GM10248 (cell line): ENCODE data around the gene MUC6.

ENCODE experiments used
- CTCF ChIA-PET: fragments of 300-600 bp; sonication (Branson Sonifier 250); formaldehyde crosslinking; extraction: SDS; loops from one replicate; lab custom pipeline; 2021; ENCODE audit warnings: antibody characterized with exemption; lab: Yijun Ruan, JAX
- POLR2A ChIA-PET: fragments of 350-650 bp; sonication (Branson Sonifier 250); formaldehyde crosslinking; extraction: SDS; loops from one replicate; lab custom pipeline; 2020; ENCODE audit warnings: antibody characterized with exemption; lab: Yijun Ruan, JAX
- DNase-seq: peaks from one replicate; pipeline ENCODE4 v3.0.0; 2012; ENCODE audit errors: extremely low spot score
- CTCF ChIP-seq: IDR thresholded peaks from 2 replicates; pipeline ENCODE4 v1.5.1; 2012; ENCODE audit warnings: mild to moderate bottlenecking, low read depth; ENCODE audit errors: extremely low read depth, missing control alignments, control extremely low read depth

MUC6 gene

GRCh38 chr11:1030556-1030955, 6.0 kb downstream of the MUC6 start:
- TF ChIP-seq CTCF = no peak
- no peak for DNase-seq
- POLR2A ChIA-PET = no interaction called here
- CTCF ChIA-PET = no interaction called here

DNA sequence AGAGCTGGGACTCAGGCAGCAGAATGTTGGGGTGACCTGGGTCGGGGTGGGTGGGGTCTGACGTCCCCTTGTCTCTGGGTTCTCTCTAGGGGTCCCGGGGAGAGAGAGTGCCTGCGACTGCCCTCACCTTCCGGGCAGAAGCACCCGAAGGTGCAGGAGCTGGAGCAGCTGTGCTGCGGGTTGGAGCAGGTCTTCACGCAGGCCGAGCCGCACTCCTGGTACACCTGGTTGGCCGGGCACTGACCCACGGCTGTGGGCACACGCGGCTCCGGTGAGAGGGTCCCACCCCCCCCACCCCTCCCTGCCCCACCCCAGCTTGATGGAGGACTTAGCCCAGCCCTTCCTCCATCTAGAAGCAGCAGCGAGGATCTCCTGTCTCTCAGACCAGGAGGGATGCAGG, 6.4 kb downstream of the MUC6 start:
- TF ChIP-seq CTCF = no peak
- ChIA-PET CTCF (no interaction called here), POLR2A (no interaction called here)
- DNase-seq = no peak

DNA sequence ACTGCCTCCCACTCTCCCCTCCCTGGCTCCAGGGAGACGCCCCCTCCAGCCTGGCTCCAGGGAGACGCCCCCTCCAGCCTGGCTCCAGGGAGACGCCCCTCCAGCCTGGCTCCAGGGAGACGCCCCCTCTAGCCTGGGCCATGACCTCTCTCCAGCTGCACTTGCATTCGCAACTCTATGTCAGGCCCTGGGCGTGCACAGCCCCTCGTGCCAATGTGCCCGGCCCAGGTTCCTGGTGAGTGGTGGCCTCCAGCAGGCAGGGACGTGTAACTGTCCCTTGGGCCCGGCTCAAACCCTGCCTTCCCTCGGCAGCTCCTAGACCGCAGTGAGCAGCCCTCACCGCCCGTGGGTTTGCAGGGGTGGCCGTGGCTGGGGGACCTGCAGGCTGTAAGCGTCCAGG, 6.9 kb downstream of the MUC6 start:
- ChIA-PET POLR2A (no interaction called here), CTCF (no interaction called here)
- TF ChIP-seq CTCF = no peak
- DNase-seq = no peak

- no peak for TF ChIP-seq CTCF
- POLR2A ChIA-PET = no interaction called here
- CTCF ChIA-PET = no interaction called here
- DNase-seq = no peak
Observed at GRCh38 chr11:1029051-1029450, 7.5 kb downstream of the MUC6 start.

DNA sequence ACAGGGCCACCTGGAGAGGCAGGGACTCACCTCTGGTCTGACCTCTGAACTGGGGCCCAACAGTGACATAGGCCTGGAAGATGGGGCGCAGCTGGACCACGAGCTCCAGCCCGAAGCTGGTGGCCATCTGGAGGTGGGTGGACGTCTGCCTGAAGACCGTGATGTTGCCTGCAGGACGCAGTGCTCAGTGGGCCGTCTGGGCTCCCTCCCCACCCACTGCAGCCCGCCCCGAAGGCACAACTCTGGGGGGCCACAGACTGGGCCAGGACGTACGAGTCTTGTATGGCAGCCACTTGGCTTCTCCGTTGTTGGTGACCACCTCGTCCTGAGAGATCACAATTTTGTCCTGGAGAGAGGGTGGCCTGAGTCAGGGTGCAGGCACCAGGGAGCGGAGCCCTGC, 7.9 kb downstream of the MUC6 start:
- ChIA-PET POLR2A (interaction anchor here (0.6 kb wide), 1 partner anchor 175 kb away, joined by 3 read pairs; no protein-coding TSS in a partner anchor), CTCF (no interaction called here)
- no peak for TF ChIP-seq CTCF
- DNase-seq = no peak

- ChIA-PET CTCF (no interaction called here), POLR2A (interaction anchor here (0.6 kb wide), 1 partner anchor 175 kb away, joined by 3 read pairs; no protein-coding TSS in a partner anchor)
- no peak for DNase-seq
- no peak for TF ChIP-seq CTCF
Observed at GRCh38 chr11:1028291-1028540, 8.3 kb downstream of the MUC6 start.

DNA sequence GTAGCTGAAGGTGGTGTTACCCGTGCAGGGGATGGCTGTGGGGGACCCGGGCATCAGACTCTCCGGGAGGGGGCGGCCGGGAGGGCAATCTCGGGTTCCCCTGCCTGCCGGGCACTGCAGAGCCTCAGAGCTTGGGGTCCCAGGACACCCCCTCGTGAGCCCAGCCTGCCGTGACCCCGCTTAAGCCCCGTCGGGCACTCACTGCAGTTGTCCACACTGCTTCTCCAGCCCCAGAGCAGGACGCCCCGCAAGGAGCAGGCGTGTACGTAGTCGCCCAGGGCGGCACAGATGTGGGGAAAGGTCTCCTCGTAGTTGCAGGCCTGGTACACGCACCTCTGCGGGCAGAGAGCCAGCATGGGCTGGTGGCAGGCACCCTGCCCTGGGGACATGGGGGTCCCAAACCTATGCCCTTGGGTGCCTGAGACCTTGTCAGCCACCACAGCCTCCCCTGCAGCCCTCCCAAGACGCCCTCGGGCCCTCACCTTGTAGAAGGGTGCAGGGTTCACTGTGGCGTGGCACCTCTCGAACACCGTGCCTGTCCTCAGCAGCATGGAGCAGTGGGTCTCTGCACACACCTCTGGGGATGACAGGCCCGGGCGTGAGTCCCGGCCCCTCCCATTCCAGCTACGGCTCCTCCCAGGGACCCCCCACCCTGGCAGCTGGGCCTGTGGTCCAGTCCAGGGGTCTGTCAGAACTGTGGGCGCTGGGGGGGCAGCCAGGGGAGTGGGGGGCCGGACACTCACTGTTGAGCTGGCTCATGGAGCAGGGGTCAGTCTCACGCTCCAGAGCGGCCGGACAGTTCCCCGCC, 8.8 kb downstream of the MUC6 start:
- no peak for TF ChIP-seq CTCF
- ChIA-PET POLR2A (interaction anchor here (0.6 kb wide), 1 partner anchor 174 kb away, joined by 3 read pairs; no protein-coding TSS in a partner anchor), CTCF (no interaction called here)
- DNase-seq = no peak
